Measurements from ENCODE around the gene SMAD3.
"Not testable (repeated sequence)": the region's sequence is repeated elsewhere in the genome, so short reads cannot be mapped to it uniquely, and the experiment has no call there.

The SMAD3 gene

GRCh38 chr15:67142092-67142766, 76.8 kb downstream of the SMAD3 start:
- DNase-seq (ENCODE audit: low spot score) = no peak

GRCh38 chr15:67142767-67143100, 77.3 kb downstream of the SMAD3 start:
- no peak for DNase-seq (ENCODE audit: low spot score)

- DNase-seq (ENCODE audit: low spot score) = no peak
Observed at GRCh38 chr15:67143646-67144045, 78.2 kb downstream of the SMAD3 start.

- DNase-seq (ENCODE audit: low spot score) = no peak
Observed at GRCh38 chr15:67144609-67145311, 79.4 kb downstream of the SMAD3 start.

GRCh38 chr15:67145312-67145610, 79.9 kb downstream of the SMAD3 start:
- no peak for DNase-seq (ENCODE audit: low spot score)

GRCh38 chr15:67145710-67146109, 80.3 kb downstream of the SMAD3 start:
- DNase-seq (ENCODE audit: low spot score) = no peak

GRCh38 chr15:67146234-67146633, 80.8 kb downstream of the SMAD3 start:
- no peak for DNase-seq (ENCODE audit: low spot score)

GRCh38 chr15:67146875-67147381, 81.5 kb downstream of the SMAD3 start:
- DNase-seq (ENCODE audit: low spot score) = no peak

GRCh38 chr15:67147396-67147949, 82.1 kb downstream of the SMAD3 start:
- no peak for DNase-seq (ENCODE audit: low spot score)

- no peak for DNase-seq (ENCODE audit: low spot score)
Observed at GRCh38 chr15:67148196-67148701, 82.8 kb downstream of the SMAD3 start.

GRCh38 chr15:67149068-67149772, 83.8 kb downstream of the SMAD3 start:
- DNase-seq (ENCODE audit: low spot score) = no peak

- DNase-seq (ENCODE audit: low spot score) = no peak
Observed at GRCh38 chr15:67149773-67150022, 84.3 kb downstream of the SMAD3 start.

- no peak for DNase-seq (ENCODE audit: low spot score)
Observed at GRCh38 chr15:67150023-67150860, 84.8 kb downstream of the SMAD3 start.

GRCh38 chr15:67152429-67152828, 87.0 kb downstream of the SMAD3 start:
- DNase-seq (ENCODE audit: low spot score) = no peak

GRCh38 chr15:67153044-67153443, 87.6 kb downstream of the SMAD3 start:
- DNase-seq (ENCODE audit: low spot score) = not testable (repeated sequence)

- DNase-seq (ENCODE audit: low spot score) = no peak
Observed at GRCh38 chr15:67154249-67154648, 88.8 kb downstream of the SMAD3 start.

- DNase-seq (ENCODE audit: low spot score) = no peak
Observed at GRCh38 chr15:67156426-67156825, 91.0 kb downstream of the SMAD3 start.

GRCh38 chr15:67156834-67157233, 91.4 kb downstream of the SMAD3 start:
- DNase-seq (ENCODE audit: low spot score) = no peak

GRCh38 chr15:67157521-67158252, 92.3 kb downstream of the SMAD3 start:
- no peak for DNase-seq (ENCODE audit: low spot score)

GRCh38 chr15:67158367-67158766, 93.0 kb downstream of the SMAD3 start:
- no peak for DNase-seq (ENCODE audit: low spot score)

- no peak for DNase-seq (ENCODE audit: low spot score)
Observed at GRCh38 chr15:67161412-67161811, 96.0 kb downstream of the SMAD3 start.
